ENCODE results near the gene TMEM186.
"Not testable (repeated sequence)": the region's sequence is repeated elsewhere in the genome, so short reads cannot be mapped to it uniquely, and the experiment has no call there.

TMEM186 gene

GRCh38 chr16:8774208-8774607 lies 23.2 kb downstream of the TMEM186 start:
- no peak for DNase-seq

GRCh38 chr16:8773537-8773936 lies 23.9 kb downstream of the TMEM186 start:
- no peak for DNase-seq

GRCh38 chr16:8768692-8769091 lies 28.7 kb downstream of the TMEM186 start:
- DNase-seq = peak in 16 of 51 donors; percentile 2 to 54 (median 16)

- no peak for DNase-seq
Measured at GRCh38 chr16:8768283-8768682, 29.2 kb downstream of the TMEM186 start.

GRCh38 chr16:8767176-8767575 lies 30.3 kb downstream of the TMEM186 start:
- no peak for DNase-seq

- DNase-seq = no peak
Measured at GRCh38 chr16:8764525-8765250, 32.8 kb downstream of the TMEM186 start.

- DNase-seq = no peak
Measured at GRCh38 chr16:8763899-8764298, 33.5 kb downstream of the TMEM186 start.

GRCh38 chr16:8763083-8763482 lies 34.4 kb downstream of the TMEM186 start:
- DNase-seq = no peak

GRCh38 chr16:8762254-8762653 lies 35.2 kb downstream of the TMEM186 start:
- no peak for DNase-seq

GRCh38 chr16:8761078-8761477 lies 36.4 kb downstream of the TMEM186 start:
- no peak for DNase-seq

- DNase-seq = peak in 1 of 51 donors; percentile 27
Measured at GRCh38 chr16:8760021-8760420, 37.4 kb downstream of the TMEM186 start.

GRCh38 chr16:8758022-8758421 lies 39.4 kb downstream of the TMEM186 start:
- no peak for DNase-seq

- DNase-seq = no peak
Measured at GRCh38 chr16:8756755-8757154, 40.7 kb downstream of the TMEM186 start.

GRCh38 chr16:8753416-8754054 lies 43.9 kb downstream of the TMEM186 start:
- no peak for DNase-seq

GRCh38 chr16:8752706-8753105 lies 44.7 kb downstream of the TMEM186 start:
- no peak for DNase-seq

- no peak for DNase-seq
Measured at GRCh38 chr16:8751481-8752311, 45.7 kb downstream of the TMEM186 start.

- DNase-seq = not testable (repeated sequence)
Measured at GRCh38 chr16:8748944-8749343, 48.5 kb downstream of the TMEM186 start.

Measured in hypothalamus (tissue), 51 donors.